ENCODE results near the gene RBM47. TPM values are rescaled to one million over a fixed set of nuclear protein-coding genes. Genes with fewer than 3 reads are reported as not detected.
A peak's percentile ranks its signal among the peaks of the same experiment; 100 is the strongest.

The RBM47 gene
- total and polyA plus RNA-seq, 10 of the 15 experiments (the other 5 are each of a cell fraction or from before 2014, with no cell fraction given), result 7.9 to 45.0 (median 28.7) TPM

DNA sequence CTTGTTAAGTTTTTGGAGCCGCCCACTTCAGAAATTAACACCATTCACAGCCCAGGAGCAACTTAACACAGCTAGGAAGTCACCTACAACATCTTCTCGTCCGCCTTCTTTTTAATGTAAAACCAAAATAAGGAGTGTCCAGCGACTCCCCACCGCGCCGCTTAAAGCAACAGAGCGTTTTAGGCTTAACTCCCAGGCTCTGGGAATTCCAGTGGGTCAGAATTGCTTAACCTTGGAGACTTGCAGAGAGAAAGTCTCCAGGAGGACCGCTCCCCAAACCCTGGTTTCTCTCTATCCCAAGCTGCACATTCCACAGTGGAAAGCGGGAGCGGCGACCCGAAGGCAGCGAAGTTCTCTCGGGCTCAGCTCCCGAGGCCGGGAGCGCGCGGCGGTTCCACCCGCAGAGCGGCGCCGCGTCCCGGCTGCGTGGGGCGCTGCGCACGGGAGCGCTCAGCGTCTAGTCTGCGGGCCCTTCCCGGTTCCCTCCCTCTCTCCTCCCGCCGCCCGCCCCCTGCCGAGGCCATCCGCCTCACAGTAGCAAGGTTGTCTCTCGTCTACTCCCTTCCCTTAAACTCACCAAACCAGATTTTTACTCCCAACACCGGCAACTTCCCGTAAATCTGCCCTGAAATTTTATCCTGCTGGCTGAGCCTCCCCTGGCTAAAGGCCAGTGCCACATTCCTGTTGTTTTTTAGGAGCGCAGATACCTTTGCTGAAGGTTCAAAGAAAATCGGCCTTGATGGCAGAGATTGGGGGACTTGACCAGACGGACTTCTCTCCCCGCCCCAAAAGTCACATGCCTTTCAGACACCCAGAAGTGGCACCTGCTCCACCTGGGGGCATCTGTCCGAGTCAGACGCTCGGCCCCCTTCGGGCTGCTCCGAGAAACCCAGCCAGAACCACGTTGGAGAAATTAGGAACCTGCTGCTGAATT, at the start of gene RBM47 (continued):
- 0 out of 2 replicates have a peak, but pooled peaks have one; percentile 41 for TF ChIP-seq TBL1XR1 (IDR thresholded peaks at IDR 0.05; ENCODE audit: low read depth, low read length)
- TF ChIP-seq SMARCA5 (IDR thresholded peaks at IDR 0.05), result peak; percentile 74; the same call in 1 of the 2 replicates
- peak; percentile 7; the same call in 1 of the 2 replicates for TF ChIP-seq PAX5 (IDR thresholded peaks at IDR 0.05; ENCODE audit: borderline replicate concordance, low read depth, low read length)
- no peak for TF ChIP-seq ZNF622 (IDR thresholded peaks at IDR 0.05)
- no peak for TF ChIP-seq ZSCAN29 (IDR thresholded peaks at IDR 0.05)
- no peak; a peak in 1 of 4 replicates for TF ChIP-seq ETV6 (conservative IDR thresholded peaks at IDR 0.05 in 1 of 2, IDR thresholded peaks at IDR 0.05 in 1 of 2; ENCODE audit: borderline replicate concordance in 1 of 2, low read depth in 1 of 2)
- TF ChIP-seq POU2F2 (IDR thresholded peaks at IDR 0.05; ENCODE audit: borderline replicate concordance, low read depth, low read length), result peak; percentile 25; the same call in 1 of the 3 replicates
- TF ChIP-seq, protein P1, sequence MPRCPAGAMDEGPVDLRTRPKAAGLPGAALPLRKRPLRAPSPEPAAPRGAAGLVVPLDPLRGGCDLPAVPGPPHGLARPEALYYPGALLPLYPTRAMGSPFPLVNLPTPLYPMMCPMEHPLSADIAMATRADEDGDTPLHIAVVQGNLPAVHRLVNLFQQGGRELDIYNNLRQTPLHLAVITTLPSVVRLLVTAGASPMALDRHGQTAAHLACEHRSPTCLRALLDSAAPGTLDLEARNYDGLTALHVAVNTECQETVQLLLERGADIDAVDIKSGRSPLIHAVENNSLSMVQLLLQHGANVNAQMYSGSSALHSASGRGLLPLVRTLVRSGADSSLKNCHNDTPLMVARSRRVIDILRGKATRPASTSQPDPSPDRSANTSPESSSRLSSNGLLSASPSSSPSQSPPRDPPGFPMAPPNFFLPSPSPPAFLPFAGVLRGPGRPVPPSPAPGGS (IDR thresholded peaks at IDR 0.05; ENCODE audit: borderline replicate concordance, insufficient read depth, low read depth, low read length, poor library complexity, severe bottlenecking), result no peak
- no peak for TF ChIP-seq PAX8 (IDR thresholded peaks at IDR 0.05)
- TF ChIP-seq MTA2 (IDR thresholded peaks at IDR 0.05; ENCODE audit: low read depth), result peak; percentile 39; the same call in 1 of the 2 replicates
- TF ChIP-seq, protein P2, sequence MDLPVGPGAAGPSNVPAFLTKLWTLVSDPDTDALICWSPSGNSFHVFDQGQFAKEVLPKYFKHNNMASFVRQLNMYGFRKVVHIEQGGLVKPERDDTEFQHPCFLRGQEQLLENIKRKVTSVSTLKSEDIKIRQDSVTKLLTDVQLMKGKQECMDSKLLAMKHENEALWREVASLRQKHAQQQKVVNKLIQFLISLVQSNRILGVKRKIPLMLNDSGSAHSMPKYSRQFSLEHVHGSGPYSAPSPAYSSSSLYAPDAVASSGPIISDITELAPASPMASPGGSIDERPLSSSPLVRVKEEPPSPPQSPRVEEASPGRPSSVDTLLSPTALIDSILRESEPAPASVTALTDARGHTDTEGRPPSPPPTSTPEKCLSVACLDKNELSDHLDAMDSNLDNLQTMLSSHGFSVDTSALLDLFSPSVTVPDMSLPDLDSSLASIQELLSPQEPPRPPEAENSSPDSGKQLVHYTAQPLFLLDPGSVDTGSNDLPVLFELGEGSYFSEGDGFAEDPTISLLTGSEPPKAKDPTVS (IDR thresholded peaks at IDR 0.05; ENCODE audit: low read depth, low read length), result no peak
- no peak for TF ChIP-seq CEBPB (IDR thresholded peaks at IDR 0.05; ENCODE audit: borderline replicate concordance in 1 of 2, low read depth in 2 of 2, low read length in 2 of 2)
- TF ChIP-seq, protein P3, sequence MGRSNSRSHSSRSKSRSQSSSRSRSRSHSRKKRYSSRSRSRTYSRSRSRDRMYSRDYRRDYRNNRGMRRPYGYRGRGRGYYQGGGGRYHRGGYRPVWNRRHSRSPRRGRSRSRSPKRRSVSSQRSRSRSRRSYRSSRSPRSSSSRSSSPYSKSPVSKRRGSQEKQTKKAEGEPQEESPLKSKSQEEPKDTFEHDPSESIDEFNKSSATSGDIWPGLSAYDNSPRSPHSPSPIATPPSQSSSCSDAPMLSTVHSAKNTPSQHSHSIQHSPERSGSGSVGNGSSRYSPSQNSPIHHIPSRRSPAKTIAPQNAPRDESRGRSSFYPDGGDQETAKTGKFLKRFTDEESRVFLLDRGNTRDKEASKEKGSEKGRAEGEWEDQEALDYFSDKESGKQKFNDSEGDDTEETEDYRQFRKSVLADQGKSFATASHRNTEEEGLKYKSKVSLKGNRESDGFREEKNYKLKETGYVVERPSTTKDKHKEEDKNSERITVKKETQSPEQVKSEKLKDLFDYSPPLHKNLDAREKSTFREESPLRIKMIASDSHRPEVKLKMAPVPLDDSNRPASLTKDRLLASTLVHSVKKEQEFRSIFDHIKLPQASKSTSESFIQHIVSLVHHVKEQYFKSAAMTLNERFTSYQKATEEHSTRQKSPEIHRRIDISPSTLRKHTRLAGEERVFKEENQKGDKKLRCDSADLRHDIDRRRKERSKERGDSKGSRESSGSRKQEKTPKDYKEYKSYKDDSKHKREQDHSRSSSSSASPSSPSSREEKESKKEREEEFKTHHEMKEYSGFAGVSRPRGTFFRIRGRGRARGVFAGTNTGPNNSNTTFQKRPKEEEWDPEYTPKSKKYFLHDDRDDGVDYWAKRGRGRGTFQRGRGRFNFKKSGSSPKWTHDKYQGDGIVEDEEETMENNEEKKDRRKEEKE (IDR thresholded peaks at IDR 0.05), result no peak
- no peak for TF ChIP-seq HDAC2 (IDR thresholded peaks at IDR 0.05)
- TF ChIP-seq MTA3 (IDR thresholded peaks at IDR 0.05; ENCODE audit: borderline replicate concordance, low read length), result no peak
- 0 out of 2 replicates have a peak, but pooled peaks have one; percentile 30 for TF ChIP-seq ZBED1 (IDR thresholded peaks at IDR 0.05; ENCODE audit: borderline replicate concordance)
- TF ChIP-seq, protein P4, sequence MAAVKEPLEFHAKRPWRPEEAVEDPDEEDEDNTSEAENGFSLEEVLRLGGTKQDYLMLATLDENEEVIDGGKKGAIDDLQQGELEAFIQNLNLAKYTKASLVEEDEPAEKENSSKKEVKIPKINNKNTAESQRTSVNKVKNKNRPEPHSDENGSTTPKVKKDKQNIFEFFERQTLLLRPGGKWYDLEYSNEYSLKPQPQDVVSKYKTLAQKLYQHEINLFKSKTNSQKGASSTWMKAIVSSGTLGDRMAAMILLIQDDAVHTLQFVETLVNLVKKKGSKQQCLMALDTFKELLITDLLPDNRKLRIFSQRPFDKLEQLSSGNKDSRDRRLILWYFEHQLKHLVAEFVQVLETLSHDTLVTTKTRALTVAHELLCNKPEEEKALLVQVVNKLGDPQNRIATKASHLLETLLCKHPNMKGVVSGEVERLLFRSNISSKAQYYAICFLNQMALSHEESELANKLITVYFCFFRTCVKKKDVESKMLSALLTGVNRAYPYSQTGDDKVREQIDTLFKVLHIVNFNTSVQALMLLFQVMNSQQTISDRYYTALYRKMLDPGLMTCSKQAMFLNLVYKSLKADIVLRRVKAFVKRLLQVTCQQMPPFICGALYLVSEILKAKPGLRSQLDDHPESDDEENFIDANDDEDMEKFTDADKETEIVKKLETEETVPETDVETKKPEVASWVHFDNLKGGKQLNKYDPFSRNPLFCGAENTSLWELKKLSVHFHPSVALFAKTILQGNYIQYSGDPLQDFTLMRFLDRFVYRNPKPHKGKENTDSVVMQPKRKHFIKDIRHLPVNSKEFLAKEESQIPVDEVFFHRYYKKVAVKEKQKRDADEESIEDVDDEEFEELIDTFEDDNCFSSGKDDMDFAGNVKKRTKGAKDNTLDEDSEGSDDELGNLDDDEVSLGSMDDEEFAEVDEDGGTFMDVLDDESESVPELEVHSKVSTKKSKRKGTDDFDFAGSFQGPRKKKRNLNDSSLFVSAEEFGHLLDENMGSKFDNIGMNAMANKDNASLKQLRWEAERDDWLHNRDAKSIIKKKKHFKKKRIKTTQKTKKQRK (IDR thresholded peaks at IDR 0.05; ENCODE audit: low read depth, low read length), result no peak
- TF ChIP-seq ATF7 (IDR thresholded peaks at IDR 0.05; ENCODE audit: low read depth), result no peak
- no peak for TF ChIP-seq ZNF384 (IDR thresholded peaks at IDR 0.05; ENCODE audit: borderline replicate concordance, low read depth, low read length)

Data from GM12878 (cell line).